ENCODE data around the gene TBC1D16.
"Not testable (repeated sequence)": the region's sequence is repeated elsewhere in the genome, so short reads cannot be mapped to it uniquely, and the experiment has no call there.

Gene TBC1D16

DNA sequence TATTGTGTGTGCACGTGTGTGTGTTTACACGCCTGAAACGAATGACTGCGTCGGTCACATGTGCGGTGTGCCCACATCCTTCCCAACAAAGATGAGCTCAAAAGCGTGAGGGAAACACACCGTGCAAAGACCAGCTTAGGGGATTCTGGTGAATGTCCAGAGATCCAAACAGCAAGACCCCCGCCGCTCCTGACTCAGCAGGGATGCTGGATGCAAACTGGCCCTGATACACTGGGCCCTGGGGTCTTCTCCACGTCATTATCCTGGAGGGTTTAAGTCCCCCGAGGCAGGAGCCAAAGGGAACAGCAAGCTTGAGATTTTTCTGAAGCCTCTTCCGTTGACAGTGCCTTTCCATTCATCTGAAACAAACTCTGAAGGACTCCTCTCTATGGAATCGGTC is 59.2 kb downstream of the TBC1D16 start:
- H3K4me1 ChIP-seq (ENCODE audit: control insufficient read depth, insufficient read depth, low read length): peaks cover 1% of the 10 kb centered on the region
- H3K4me3 ChIP-seq (ENCODE audit: low read length): no peak overlapping the region
- no peaks in the 10 kb centered on the region for H3K27me3 ChIP-seq (ENCODE audit: control insufficient read depth, insufficient read depth, low read length)
- no peak overlapping the region for H3K27ac ChIP-seq (ENCODE audit: low read depth, low read length)
- no peaks in the 10 kb centered on the region for H3K36me3 ChIP-seq (ENCODE audit: control insufficient read depth, insufficient read depth, low read length)
- H3K9ac ChIP-seq (ENCODE audit: low read length): no peak overlapping the region

DNA sequence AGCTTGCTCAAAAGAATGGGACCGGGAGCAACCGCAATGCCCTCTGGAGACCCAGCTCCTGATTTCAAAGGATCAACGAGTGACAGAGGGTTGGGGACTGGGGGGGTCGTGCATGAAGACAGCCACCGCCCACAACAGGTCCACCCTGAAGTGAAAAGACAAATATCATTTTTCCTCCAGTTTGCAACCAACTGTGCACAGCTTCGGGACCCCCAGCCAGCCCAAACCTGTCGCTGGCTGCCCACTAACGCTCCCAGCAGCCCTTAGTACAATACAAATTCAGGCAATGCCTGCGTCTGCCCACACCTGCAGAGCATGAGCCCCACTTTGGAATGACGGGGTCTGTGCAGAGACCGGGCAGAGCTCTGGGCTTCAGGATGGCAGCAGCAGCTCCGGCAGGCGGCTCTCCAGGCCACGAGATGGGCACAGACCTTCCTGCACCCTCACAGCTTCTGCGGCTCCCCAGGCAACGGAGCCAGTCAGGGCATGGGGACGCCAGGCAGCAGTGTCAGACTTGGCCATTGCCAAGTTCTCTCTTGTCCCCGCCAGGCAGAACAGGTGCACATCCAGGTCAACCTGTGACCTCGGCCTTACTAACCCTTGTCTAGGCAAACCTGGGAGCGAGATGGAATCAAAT is 60.1 kb downstream of the TBC1D16 start:
- H3K9ac ChIP-seq (ENCODE audit: low read length): no peak overlapping the region
- H3K27ac ChIP-seq (ENCODE audit: low read depth, low read length): no peak overlapping the region
- H3K4me1 ChIP-seq (ENCODE audit: control insufficient read depth, insufficient read depth, low read length): no peaks in the 10 kb centered on the region
- no peak overlapping the region for H3K4me3 ChIP-seq (ENCODE audit: low read length)
- H3K36me3 ChIP-seq (ENCODE audit: control insufficient read depth, insufficient read depth, low read length): no peaks in the 10 kb centered on the region
- H3K27me3 ChIP-seq (ENCODE audit: control insufficient read depth, insufficient read depth, low read length): no peaks in the 10 kb centered on the region

DNA sequence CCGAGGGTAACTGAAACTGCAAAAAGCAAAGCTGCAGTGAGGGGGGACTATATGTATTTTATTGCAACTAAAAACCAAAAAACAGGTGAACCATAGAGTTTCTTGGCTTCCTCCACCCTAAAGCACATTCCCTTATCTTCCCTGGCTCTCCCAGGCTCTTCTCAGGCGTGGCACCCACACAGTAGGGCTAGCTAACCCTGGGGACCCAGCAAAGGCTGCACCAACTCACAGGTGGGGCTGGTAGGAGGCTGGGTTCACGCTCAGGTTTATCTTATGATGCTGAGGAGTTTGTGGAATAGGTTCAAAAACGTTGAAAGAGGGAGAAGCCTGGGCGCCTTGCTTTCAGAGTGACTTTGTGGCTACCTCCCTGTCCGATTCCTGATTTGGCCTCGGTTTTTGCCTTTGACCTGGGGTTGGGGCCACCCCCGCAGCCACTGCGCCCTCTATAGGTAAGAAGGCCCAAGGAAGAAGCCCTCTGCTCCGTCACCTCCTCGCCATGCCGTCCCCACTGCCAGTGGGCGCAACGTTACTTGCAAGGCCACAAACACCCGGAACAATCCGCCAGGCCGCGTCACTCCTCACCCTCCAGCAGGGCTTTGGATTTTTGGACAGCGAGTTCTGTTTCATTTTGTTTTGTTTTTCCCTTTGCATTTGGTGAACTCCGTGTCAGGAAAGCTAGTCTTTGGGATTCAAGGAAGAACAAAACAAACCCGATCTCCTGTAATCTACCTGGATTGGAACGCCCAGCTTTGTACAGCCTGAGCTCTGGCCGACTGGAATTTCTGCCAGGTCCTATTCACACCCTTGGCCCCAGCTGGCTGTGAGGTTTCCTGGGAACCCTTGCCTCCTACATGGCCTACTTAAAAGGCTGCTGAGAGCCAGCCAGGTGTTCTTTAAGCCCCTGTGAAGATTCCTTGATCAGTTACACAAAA is 60.8 kb downstream of the TBC1D16 start:
- Histone ChIP-seq H3K27me3 (ENCODE audit: control insufficient read depth, insufficient read depth, low read length) (no peaks in the 10 kb centered on the region), H3K36me3 (ENCODE audit: control insufficient read depth, insufficient read depth, low read length) (no peaks in the 10 kb centered on the region), H3K4me1 (ENCODE audit: control insufficient read depth, insufficient read depth, low read length) (no peaks in the 10 kb centered on the region), H3K4me3 (ENCODE audit: low read length) (no peak overlapping the region), H3K27ac (ENCODE audit: low read depth, low read length) (no peak overlapping the region), H3K9ac (ENCODE audit: low read length) (no peak overlapping the region)

DNA sequence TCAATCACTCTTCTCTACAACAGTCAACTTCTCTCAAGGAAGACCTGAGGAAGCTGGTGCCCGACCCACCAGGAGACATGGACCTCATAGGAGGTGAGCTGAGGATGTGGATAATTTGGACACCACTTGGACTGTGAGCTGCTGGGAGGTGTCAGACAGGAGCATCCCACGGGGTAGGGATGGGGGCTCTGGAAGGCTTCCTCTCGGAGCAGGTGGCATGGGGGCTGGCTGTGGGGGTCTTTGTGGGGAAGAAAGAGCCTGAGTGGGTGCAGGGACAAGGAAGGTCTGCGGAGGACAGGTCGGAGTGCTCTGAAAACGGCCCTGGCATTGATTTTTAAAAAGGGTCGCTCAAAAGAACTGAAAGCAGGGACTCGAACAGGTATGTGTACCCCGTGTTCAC is 64.0 kb downstream of the TBC1D16 start:
- no peaks in the 10 kb centered on the region for H3K36me3 ChIP-seq (ENCODE audit: control insufficient read depth, insufficient read depth, low read length)
- no peak overlapping the region for H3K27ac ChIP-seq (ENCODE audit: low read depth, low read length)
- H3K4me1 ChIP-seq (ENCODE audit: control insufficient read depth, insufficient read depth, low read length): no peaks in the 10 kb centered on the region
- H3K4me3 ChIP-seq (ENCODE audit: low read length): no peak overlapping the region
- H3K27me3 ChIP-seq (ENCODE audit: control insufficient read depth, insufficient read depth, low read length): no peaks in the 10 kb centered on the region
- no peak overlapping the region for H3K9ac ChIP-seq (ENCODE audit: low read length)

DNA sequence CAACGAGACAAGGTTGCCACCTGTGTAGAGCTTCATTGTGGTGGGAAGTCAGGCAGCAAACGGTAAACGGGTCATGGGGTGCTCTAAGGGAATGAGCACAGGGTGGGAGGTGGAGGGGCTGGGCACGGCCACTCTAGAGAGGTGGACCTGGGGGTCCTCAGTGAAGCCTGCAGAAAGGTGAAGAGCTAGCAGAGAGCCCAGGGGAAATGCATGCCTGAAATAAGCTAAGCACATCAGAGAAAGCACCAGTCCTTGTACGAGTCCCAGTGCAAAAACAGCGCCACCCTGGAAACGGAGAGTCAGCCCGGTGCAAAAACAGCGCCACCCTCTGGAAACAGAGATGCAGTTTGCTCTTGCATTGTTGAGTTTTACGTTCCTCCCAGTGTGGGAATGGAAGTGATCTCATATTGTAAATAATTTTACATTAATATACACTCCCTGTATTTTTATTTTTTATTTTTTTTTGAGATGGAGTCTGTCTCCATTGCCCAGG is 65.0 kb downstream of the TBC1D16 start:
- no peaks in the 10 kb centered on the region for H3K4me1 ChIP-seq (ENCODE audit: control insufficient read depth, insufficient read depth, low read length)
- H3K9ac ChIP-seq (ENCODE audit: low read length): no peak overlapping the region

DNA sequence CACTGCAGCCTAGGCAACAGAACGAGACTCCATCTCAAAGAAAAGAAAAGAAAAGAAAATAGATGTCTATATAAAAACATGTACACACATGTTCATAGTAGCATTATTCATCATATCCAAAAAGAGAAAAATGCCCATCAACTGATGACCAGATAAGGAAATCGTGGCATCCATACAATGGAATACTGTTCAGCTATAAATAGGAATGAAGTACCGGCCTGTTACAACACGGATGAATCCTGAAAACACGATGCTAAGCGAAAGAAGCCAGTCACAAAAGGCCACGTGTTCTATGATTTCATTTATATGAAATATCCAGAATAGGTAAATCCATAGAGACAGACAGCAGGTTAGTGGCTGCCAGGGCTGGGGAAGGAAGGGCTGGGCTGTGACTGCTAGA is 65.8 kb downstream of the TBC1D16 start:
- H3K9ac ChIP-seq (ENCODE audit: low read length): no peak overlapping the region

More for the DNA sequence above, 65.0 kb downstream of the TBC1D16 start:
- Histone ChIP-seq H3K27ac (ENCODE audit: low read depth, low read length) (no peak overlapping the region), H3K36me3 (ENCODE audit: control insufficient read depth, insufficient read depth, low read length) (no peaks in the 10 kb centered on the region), H3K4me3 (ENCODE audit: low read length) (no peak overlapping the region), H3K27me3 (ENCODE audit: control insufficient read depth, insufficient read depth, low read length) (no peaks in the 10 kb centered on the region)

DNA sequence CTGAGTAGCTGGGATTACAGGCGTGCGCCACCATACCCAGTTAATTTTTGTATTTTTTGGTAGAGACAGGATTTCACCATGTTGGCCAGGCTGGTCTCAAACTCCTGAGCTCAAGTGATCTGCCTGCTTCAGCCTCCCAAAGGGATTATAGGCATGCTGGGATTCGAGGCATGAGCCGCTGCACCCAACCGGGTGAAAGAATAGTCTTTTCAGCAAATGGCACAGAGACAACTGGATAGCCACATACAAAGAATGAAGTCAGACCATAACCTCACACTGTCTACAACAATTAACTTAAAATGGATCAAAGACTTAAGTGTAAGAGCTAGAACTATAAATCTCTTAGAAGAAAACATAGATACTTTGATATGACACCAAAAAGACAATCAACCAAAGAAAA is 67.6 kb downstream of the TBC1D16 start:
- Histone ChIP-seq H3K9ac (ENCODE audit: low read length) (no peak overlapping the region), H3K27ac (ENCODE audit: low read depth, low read length) (no peak overlapping the region), H3K4me1 (ENCODE audit: control insufficient read depth, insufficient read depth, low read length) (no peaks in the 10 kb centered on the region), H3K4me3 (ENCODE audit: low read length) (no peak overlapping the region), H3K27me3 (ENCODE audit: control insufficient read depth, insufficient read depth, low read length) (no peaks in the 10 kb centered on the region), H3K36me3 (ENCODE audit: control insufficient read depth, insufficient read depth, low read length) (no peaks in the 10 kb centered on the region)

More for the DNA sequence above, 65.8 kb downstream of the TBC1D16 start:
- H3K4me1 ChIP-seq (ENCODE audit: control insufficient read depth, insufficient read depth, low read length): no peaks in the 10 kb centered on the region
- no peaks in the 10 kb centered on the region for H3K27me3 ChIP-seq (ENCODE audit: control insufficient read depth, insufficient read depth, low read length)
- H3K27ac ChIP-seq (ENCODE audit: low read depth, low read length): no peak overlapping the region
- H3K4me3 ChIP-seq (ENCODE audit: low read length): no peak overlapping the region
- H3K36me3 ChIP-seq (ENCODE audit: control insufficient read depth, insufficient read depth, low read length): no peaks in the 10 kb centered on the region

DNA sequence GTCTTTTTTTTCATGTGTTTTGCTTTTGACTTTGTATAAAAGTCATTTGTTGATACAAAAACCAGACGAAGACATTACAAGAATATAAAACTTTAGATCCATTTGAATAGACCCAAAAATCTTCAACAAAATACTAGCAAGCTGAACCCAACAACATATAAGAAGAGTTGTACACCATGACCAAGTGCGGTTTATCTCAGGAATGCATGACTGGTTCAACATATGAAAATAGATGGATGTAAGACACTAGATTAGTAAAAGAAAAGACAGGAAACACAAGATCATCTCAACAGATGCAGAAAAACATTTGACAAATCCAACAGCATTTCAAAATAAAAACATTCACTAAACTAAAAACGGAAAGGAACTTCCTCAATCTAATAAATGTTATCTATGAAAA is 69.0 kb downstream of the TBC1D16 start:
- H3K4me3 ChIP-seq (ENCODE audit: low read length): no peak overlapping the region
- no peaks in the 10 kb centered on the region for H3K4me1 ChIP-seq (ENCODE audit: control insufficient read depth, insufficient read depth, low read length)
- H3K27ac ChIP-seq (ENCODE audit: low read depth, low read length): no peak overlapping the region

DNA sequence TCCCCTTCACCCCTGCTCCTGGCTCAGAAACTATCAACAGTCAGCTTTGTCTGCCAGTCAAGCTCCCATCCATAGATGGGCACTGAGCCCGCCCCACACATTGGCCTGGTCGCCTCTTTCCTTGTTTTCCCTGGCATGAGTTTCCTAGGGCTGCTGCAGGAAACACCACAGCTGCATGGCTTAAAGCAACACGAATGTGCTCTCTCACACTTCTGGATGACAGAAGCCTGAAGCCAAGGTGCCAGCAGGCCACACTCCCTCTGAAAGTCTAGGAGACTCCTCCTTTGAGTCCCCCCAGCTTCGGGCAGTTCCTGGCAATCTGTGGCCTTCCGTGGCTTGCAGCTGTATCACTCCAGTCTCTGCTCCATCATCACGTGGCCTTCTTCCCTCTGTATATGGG is 69.9 kb downstream of the TBC1D16 start:
- Histone ChIP-seq H3K27me3 (ENCODE audit: control insufficient read depth, insufficient read depth, low read length) (no peaks in the 10 kb centered on the region), H3K4me1 (ENCODE audit: control insufficient read depth, insufficient read depth, low read length) (no peaks in the 10 kb centered on the region), H3K27ac (ENCODE audit: low read depth, low read length) (no peak overlapping the region), H3K36me3 (ENCODE audit: control insufficient read depth, insufficient read depth, low read length) (no peaks in the 10 kb centered on the region), H3K9ac (ENCODE audit: low read length) (no peak overlapping the region), H3K4me3 (ENCODE audit: low read length) (no peak overlapping the region)

More for the DNA sequence above, 69.0 kb downstream of the TBC1D16 start:
- no peaks in the 10 kb centered on the region for H3K36me3 ChIP-seq (ENCODE audit: control insufficient read depth, insufficient read depth, low read length)
- H3K27me3 ChIP-seq (ENCODE audit: control insufficient read depth, insufficient read depth, low read length): no peaks in the 10 kb centered on the region
- H3K9ac ChIP-seq (ENCODE audit: low read length): no peak overlapping the region

DNA sequence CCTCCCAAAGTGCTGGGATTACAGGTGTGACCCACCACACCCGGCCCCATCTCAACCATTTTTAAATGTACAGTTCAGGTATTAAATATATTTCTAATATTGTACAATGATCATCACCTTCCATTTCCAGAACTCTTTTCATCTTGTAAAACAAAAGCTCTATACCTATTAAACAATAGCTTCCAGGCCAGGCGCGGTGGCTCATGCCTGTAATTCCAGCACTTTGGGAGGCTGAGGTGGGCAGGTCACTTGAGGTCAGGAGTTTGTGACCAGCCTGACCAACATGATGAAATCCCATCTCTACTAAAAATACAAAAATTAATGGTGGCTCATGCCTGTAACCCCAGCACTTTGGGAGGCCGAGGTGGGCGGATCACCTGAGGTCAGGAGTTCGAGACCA is 73.2 kb downstream of the TBC1D16 start:
- H3K4me1 ChIP-seq (ENCODE audit: control insufficient read depth, insufficient read depth, low read length); H3K4me3 ChIP-seq (ENCODE audit: low read length): not testable (repeated sequence)

DNA sequence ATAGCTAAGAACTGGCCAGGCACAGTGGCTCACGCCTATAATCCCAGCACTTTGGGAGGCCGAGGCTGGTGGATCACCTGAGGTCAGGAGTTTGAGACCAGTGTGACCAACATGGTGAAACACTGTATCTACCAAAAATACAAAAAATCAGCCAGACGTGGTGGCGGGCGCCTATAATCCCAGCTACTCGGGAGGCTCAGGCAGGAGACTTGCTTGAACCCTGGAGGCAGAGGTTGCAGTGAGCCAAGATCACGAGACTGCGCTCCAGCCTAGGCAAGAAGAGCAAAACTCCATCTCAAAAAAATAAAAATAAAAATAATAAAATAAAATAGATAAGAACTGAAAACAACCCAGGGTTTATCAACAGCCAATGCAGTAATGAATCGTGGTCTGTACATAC is 74.1 kb downstream of the TBC1D16 start:
- not testable (repeated sequence) for H3K4me3 ChIP-seq (ENCODE audit: low read length); H3K9ac ChIP-seq (ENCODE audit: low read length); H3K27ac ChIP-seq (ENCODE audit: low read depth, low read length); H3K27me3 ChIP-seq (ENCODE audit: control insufficient read depth, insufficient read depth, low read length); H3K4me1 ChIP-seq (ENCODE audit: control insufficient read depth, insufficient read depth, low read length); H3K36me3 ChIP-seq (ENCODE audit: control insufficient read depth, insufficient read depth, low read length)

More for the DNA sequence above, 73.2 kb downstream of the TBC1D16 start:
- not testable (repeated sequence) for H3K36me3 ChIP-seq (ENCODE audit: control insufficient read depth, insufficient read depth, low read length); H3K27me3 ChIP-seq (ENCODE audit: control insufficient read depth, insufficient read depth, low read length); H3K27ac ChIP-seq (ENCODE audit: low read depth, low read length); H3K9ac ChIP-seq (ENCODE audit: low read length)

DNA sequence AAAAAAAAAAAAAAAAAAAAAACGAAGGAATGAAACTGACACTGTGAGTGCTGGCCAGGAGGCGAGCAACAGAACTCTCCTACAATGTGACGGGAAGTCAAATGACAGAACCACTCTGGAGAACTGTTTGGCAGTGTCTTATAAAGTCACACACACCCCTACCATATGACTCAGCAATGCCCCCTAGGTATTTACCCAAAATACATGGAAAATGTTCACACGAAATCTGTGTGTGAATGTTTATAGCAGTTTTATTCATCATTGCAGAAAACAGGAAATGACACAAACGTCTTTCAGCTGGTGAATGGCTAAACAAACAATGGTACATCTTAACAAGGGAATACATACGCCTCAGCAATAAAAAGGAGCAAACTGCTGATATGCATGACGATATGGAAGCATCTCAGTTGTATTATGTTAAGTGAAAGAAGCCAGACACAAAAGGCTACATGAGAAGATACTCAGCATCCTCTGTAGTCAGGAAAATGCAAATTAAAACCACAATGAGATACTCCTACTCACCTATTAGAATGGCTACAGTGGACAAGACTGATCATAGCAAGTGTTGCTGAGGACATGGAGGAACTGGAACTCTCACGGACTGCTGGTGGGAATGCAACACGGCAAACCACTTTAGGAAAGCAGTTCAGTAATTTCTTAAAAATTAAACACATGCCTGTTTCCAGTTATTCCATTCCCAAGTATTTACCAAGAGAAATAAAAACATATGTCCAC is 74.7 kb downstream of the TBC1D16 start:
- no peak overlapping the region for H3K4me3 ChIP-seq (ENCODE audit: low read length)

More for the DNA sequence above, 74.7 kb downstream of the TBC1D16 start:
- Histone ChIP-seq H3K27me3 (ENCODE audit: control insufficient read depth, insufficient read depth, low read length) (no peaks in the 10 kb centered on the region), H3K9ac (ENCODE audit: low read length) (no peak overlapping the region), H3K36me3 (ENCODE audit: control insufficient read depth, insufficient read depth, low read length) (no peaks in the 10 kb centered on the region), H3K27ac (ENCODE audit: low read depth, low read length) (no peak overlapping the region), H3K4me1 (ENCODE audit: control insufficient read depth, insufficient read depth, low read length) (no peaks in the 10 kb centered on the region)
